HL-60 (cell line): ENCODE measurements around the gene GPBP1.

Experiments
- CTCF ChIP-seq: IDR thresholded peaks from one replicate; pipeline ENCODE4 v1.5.1; 2011; ENCODE audit warnings: low read length, control low read depth, inconsistent platforms; ENCODE audit not compliant: insufficient read depth
- GABPA ChIP-seq: IDR thresholded peaks from 2 replicates; pipeline ENCODE4 v1.6.1; 2012; ENCODE audit warnings: low read depth
- POLR2AphosphoS5 ChIP-seq: IDR thresholded peaks from 2 replicates; pipeline ENCODE4 v1.6.1; 2012; ENCODE audit warnings: low read depth
- REST ChIP-seq: IDR thresholded peaks from 2 replicates; pipeline ENCODE4 v1.6.1; 2012; ENCODE audit warnings: low read depth; ENCODE audit not compliant: insufficient replicate concordance

GRCh38 chr5:57191163-57191562 lies 17.3 kb downstream of the GPBP1 start:
- TF ChIP-seq POLR2AphosphoS5 (no peak), CTCF (no peak), REST (no peak), GABPA (no peak)
